Stimulated activated CD8-positive, alpha-beta memory T cell treated with anti-CD3 and anti-CD28 coated beads, Interleukin-2, amount 100 ng/mL, for 1 hour (primary cell): ENCODE data around the gene IGSF23.

ENCODE experiments used
- DNase-seq, 2 donors: peaks; one replicate each; pipeline ENCODE4 v3.0.0-alpha.2; 2020; ENCODE audit warnings: low read depth in 2 of 2

IGSF23 gene

GRCh38 chr19:44640518-44640917 is 27.2 kb downstream of the IGSF23 start:
- no peak for DNase-seq

GRCh38 chr19:44641501-44642265 is 28.3 kb downstream of the IGSF23 start:
- no peak for DNase-seq

- DNase-seq: no peak
Measured at GRCh38 chr19:44642377-44642776, 29.0 kb downstream of the IGSF23 start.

- peak in 1 of 2 donors; percentile 8 for DNase-seq
Measured at GRCh38 chr19:44643605-44644401, 30.4 kb downstream of the IGSF23 start, which contains the start of gene PVR. PVR (plus strand) TSS chr19:44643910; CDS start chr19:44644097, 187 bp downstream.

GRCh38 chr19:44644402-44645016 is 31.1 kb downstream of the IGSF23 start:
- no peak for DNase-seq

GRCh38 chr19:44645407-44646048 is 32.2 kb downstream of the IGSF23 start:
- no peak for DNase-seq

GRCh38 chr19:44646049-44646416 is 32.7 kb downstream of the IGSF23 start:
- DNase-seq: no peak

- no peak for DNase-seq
Measured at GRCh38 chr19:44647144-44647543, 33.8 kb downstream of the IGSF23 start.

GRCh38 chr19:44648631-44649251 is 35.4 kb downstream of the IGSF23 start:
- DNase-seq: no peak

- no peak for DNase-seq
Measured at GRCh38 chr19:44649578-44650145, 36.3 kb downstream of the IGSF23 start.

- DNase-seq: no peak
Measured at GRCh38 chr19:44653343-44653742, 40.0 kb downstream of the IGSF23 start.

GRCh38 chr19:44653977-44654774 is 40.8 kb downstream of the IGSF23 start:
- DNase-seq: peak; percentile 20 to 50

GRCh38 chr19:44657211-44657921 is 44.0 kb downstream of the IGSF23 start:
- peak; percentile 27 to 48 for DNase-seq

- no peak for DNase-seq
Measured at GRCh38 chr19:44658069-44658733, 44.8 kb downstream of the IGSF23 start.

GRCh38 chr19:44660081-44660480 is 46.7 kb downstream of the IGSF23 start:
- DNase-seq: no peak

GRCh38 chr19:44661205-44661604 is 47.8 kb downstream of the IGSF23 start:
- no peak for DNase-seq

- DNase-seq: no peak
Measured at GRCh38 chr19:44661904-44662303, 48.5 kb downstream of the IGSF23 start.

- no peak for DNase-seq
Measured at GRCh38 chr19:44662691-44663385, 49.5 kb downstream of the IGSF23 start.

GRCh38 chr19:44663996-44664395 is 50.6 kb downstream of the IGSF23 start:
- no peak for DNase-seq
